ENCODE measurements around the gene CEP192.
"Not testable (repeated sequence)": the region's sequence is repeated elsewhere in the genome, so short reads cannot be mapped to it uniquely, and the experiment has no call there.

Gene CEP192

GRCh38 chr18:12990641-12990966, 558 bp upstream of the CEP192 start:
- DNase-seq, result no peak

- DNase-seq, result no peak
Observed at GRCh38 chr18:12991821-12992179, 638 bp downstream of the CEP192 start.

GRCh38 chr18:12993439-12993838, 2.3 kb downstream of the CEP192 start:
- DNase-seq, result no peak

GRCh38 chr18:12995424-12995823, 4.3 kb downstream of the CEP192 start:
- DNase-seq, result no peak

- no peak for DNase-seq
Observed at GRCh38 chr18:12995952-12996477, 4.9 kb downstream of the CEP192 start.

GRCh38 chr18:12996661-12997292, 5.6 kb downstream of the CEP192 start:
- DNase-seq, result no peak

- not testable (repeated sequence) for DNase-seq
Observed at GRCh38 chr18:12997330-12997729, 6.2 kb downstream of the CEP192 start.

- DNase-seq, result no peak
Observed at GRCh38 chr18:12998332-12999060, 7.3 kb downstream of the CEP192 start.

GRCh38 chr18:13003466-13003896, 12.3 kb downstream of the CEP192 start:
- no peak for DNase-seq

GRCh38 chr18:13004396-13004795, 13.2 kb downstream of the CEP192 start:
- no peak for DNase-seq

- DNase-seq, result no peak
Observed at GRCh38 chr18:13005289-13005688, 14.1 kb downstream of the CEP192 start.

GRCh38 chr18:13006531-13007247, 15.5 kb downstream of the CEP192 start:
- DNase-seq, result no peak

- no peak for DNase-seq
Observed at GRCh38 chr18:13007248-13007560, 16.0 kb downstream of the CEP192 start.

GRCh38 chr18:13011719-13012118, 20.6 kb downstream of the CEP192 start:
- no peak for DNase-seq

- DNase-seq, result no peak
Observed at GRCh38 chr18:13014232-13014631, 23.1 kb downstream of the CEP192 start.

GRCh38 chr18:13014818-13015217, 23.7 kb downstream of the CEP192 start:
- no peak for DNase-seq

GRCh38 chr18:13017247-13017875, 26.2 kb downstream of the CEP192 start:
- no peak for DNase-seq

- no peak for DNase-seq
Observed at GRCh38 chr18:13018374-13018773, 27.2 kb downstream of the CEP192 start.

- DNase-seq, result no peak
Observed at GRCh38 chr18:13019301-13019700, 28.1 kb downstream of the CEP192 start.

GRCh38 chr18:13022644-13023043, 31.5 kb downstream of the CEP192 start:
- no peak for DNase-seq

GRCh38 chr18:13025233-13025632, 34.1 kb downstream of the CEP192 start:
- DNase-seq, result no peak

GRCh38 chr18:13026583-13027270, 35.6 kb downstream of the CEP192 start:
- DNase-seq, result no peak

GRCh38 chr18:13028869-13029268, 37.7 kb downstream of the CEP192 start:
- DNase-seq, result no peak

Measured in DMS79 (cell line).